SK-N-SH (cell line): ENCODE data around the gene TPRG1L. TPM values are rescaled to one million over a fixed set of nuclear protein-coding genes. Genes with fewer than 3 reads are reported as not detected.

Experiments used
- CTCF ChIA-PET: fragments of 300-600, 350-600 bp; formaldehyde crosslinking; extraction: SDS; loops from one replicate; lab custom pipeline; 2021; lab: Yijun Ruan, JAX
- POLR2A ChIA-PET: fragments of 350-600 bp; sonication (Branson Sonifier 250); formaldehyde crosslinking; extraction: SDS; loops from one replicate; lab custom pipeline; 2020; ENCODE audit warnings: antibody characterized with exemption, inconsistent platforms; lab: Yijun Ruan, JAX
- DNase-seq: peaks from one replicate; pipeline ENCODE4 v3.0.0; 2012
- H2AFZ ChIP-seq: fragments of 200-600 bp; sonication (generic); 2 replicates; pipeline ENCODE4 v1.8.1; 2016; ENCODE audit warnings: antibody characterized with exemption, mild to moderate bottlenecking, low read depth
- H3F3A ChIP-seq: fragments of 200-600 bp; sonication (generic); replicated peaks from 2 replicates; pipeline ENCODE3; 2016; ENCODE audit warnings: antibody characterized with exemption, mild to moderate bottlenecking; ENCODE audit not compliant: insufficient read depth
- H3K27ac ChIP-seq, 2 experiments: fragments of 200-500 bp in 1 of 2; fragments of 200-600 bp in 1 of 2; sonication (Bioruptor generic) in 1 of 2; sonication (generic), shearing (Covaris generic) in 1 of 2; 2 replicates each; pipeline versions ENCODE4 v1.5.1 to v1.6.1; 2014 to 2016; ENCODE audit warnings: low read depth in 2 of 2, inconsistent platforms in 1 of 2, low read length in 1 of 2, mild to moderate bottlenecking in 1 of 2, mixed read lengths in 1 of 2
- H3K27me3 ChIP-seq: fragments of 200-600 bp; sonication (generic), shearing (Covaris generic); 2 replicates; pipeline ENCODE4 v1.6.1; 2016; ENCODE audit warnings: mixed run types; ENCODE audit not compliant: insufficient read depth
- H3K36me3 ChIP-seq, 2 experiments: fragments of 200-500 bp in 1 of 2; fragments of 200-600 bp in 1 of 2; sonication (Bioruptor generic) in 1 of 2; sonication (generic) in 1 of 2; replicated peaks in 1 of 2; 2 replicates each; pipeline versions ENCODE3 to v1.5.1; 2014 to 2016; ENCODE audit warnings: low read length in 1 of 2, mild to moderate bottlenecking in 1 of 2; ENCODE audit not compliant: insufficient read depth in 2 of 2, control insufficient read depth in 1 of 2
- H3K4me1 ChIP-seq, 2 experiments: fragments of 200-500 bp in 1 of 2; fragments of 200-600 bp in 1 of 2; sonication (Bioruptor generic) in 1 of 2; sonication (generic), shearing (Covaris generic) in 1 of 2; 2 replicates each; pipeline versions ENCODE4 v1.5.1 to v1.6.1; 2014 to 2016; ENCODE audit warnings: low read depth in 1 of 2, low read length in 1 of 2, mixed run types in 1 of 2; ENCODE audit not compliant: insufficient read depth in 2 of 2, control insufficient read depth in 1 of 2
- H3K4me2 ChIP-seq: fragments of 200-600 bp; sonication (generic), shearing (Covaris generic); 2 replicates; pipeline ENCODE4 v1.6.1; 2017; ENCODE audit warnings: mixed run types
- H3K4me3 ChIP-seq, 2 experiments: fragments of 200-500 bp in 1 of 2; fragments of 200-600 bp in 1 of 2; sonication (Bioruptor generic) in 1 of 2; sonication (generic), shearing (Covaris generic) in 1 of 2; 2 replicates each; pipeline versions ENCODE4 v1.5.1 to v1.8.1; 2014 to 2016; ENCODE audit warnings: low read depth in 2 of 2, inconsistent platforms in 1 of 2, low read length in 1 of 2, mild to moderate bottlenecking in 1 of 2, mixed read lengths in 1 of 2, moderate library complexity in 1 of 2
- H3K79me2 ChIP-seq: fragments of 200-600 bp; sonication (generic); 2 replicates; pipeline ENCODE4 v1.8.1; 2017; ENCODE audit warnings: mild to moderate bottlenecking; ENCODE audit not compliant: insufficient read depth
- H3K9ac ChIP-seq: fragments of 200-600 bp; sonication (generic); 2 replicates; pipeline ENCODE4 v1.6.1; 2017; ENCODE audit warnings: mixed run types
- H3K9me2 ChIP-seq: fragments of 200-600 bp; sonication (generic); 2 replicates; pipeline ENCODE4 v1.6.1; 2017; ENCODE audit warnings: mixed run types
- H3K9me3 ChIP-seq: fragments of 200-600 bp; sonication (generic); 2 replicates; pipeline ENCODE4 v1.6.1; 2017; ENCODE audit warnings: mixed run types, mild to moderate bottlenecking, moderate library complexity
- H4K20me1 ChIP-seq: fragments of 200-600 bp; sonication (generic); 2 replicates; pipeline ENCODE4 v1.6.1; 2017; ENCODE audit warnings: mild to moderate bottlenecking, mixed run types; ENCODE audit not compliant: insufficient read depth
- EP300 ChIP-seq, 2 experiments: IDR thresholded peaks; 2 replicates each; pipeline versions ENCODE4 v1.4.0 to v1.6.1; 2012; ENCODE audit warnings: borderline replicate concordance in 1 of 2, low read depth in 1 of 2, low read length in 1 of 2
- EZH2phosphoT487 ChIP-seq: fragments of 200-600 bp; sonication (generic); IDR thresholded peaks from 2 replicates; pipeline ENCODE4 v1.6.1; 2017; ENCODE audit warnings: low read depth, mixed run types, mild to moderate bottlenecking, antibody characterized with exemption, moderate library complexity, borderline replicate concordance
- FOXJ3 ChIP-seq: sonication (generic); formaldehyde crosslinking; IDR thresholded peaks from 2 replicates; pipeline ENCODE4 v1.5.1; 2020; ENCODE audit warnings: mild to moderate bottlenecking, missing genetic modification reagents
- FOXM1 ChIP-seq: IDR thresholded peaks from 2 replicates; pipeline ENCODE4 v1.4.0; 2012; ENCODE audit warnings: low read depth, mild to moderate bottlenecking
- GABPA ChIP-seq: IDR thresholded peaks from 2 replicates; pipeline ENCODE4 v1.4.0; 2012; ENCODE audit warnings: low read depth, mild to moderate bottlenecking
- IRF3 ChIP-seq: fragments of 150-350 bp; IDR thresholded peaks from 2 replicates; pipeline ENCODE4 v1.6.1; 2016; ENCODE audit warnings: mild to moderate bottlenecking, low read depth, low read length
- MAX ChIP-seq: IDR thresholded peaks from 2 replicates; pipeline ENCODE4 v1.4.0; 2012; ENCODE audit warnings: low read depth
- MXI1 ChIP-seq: IDR thresholded peaks from 2 replicates; pipeline ENCODE4 v1.6.1; 2012; ENCODE audit warnings: mild to moderate bottlenecking, low read depth, low read length, improper control_type of control experiment
- PBX3 ChIP-seq: IDR thresholded peaks from 2 replicates; pipeline ENCODE4; 2012
- RAD21 ChIP-seq: IDR thresholded peaks from 2 replicates; pipeline ENCODE4 v1.6.1; 2012; ENCODE audit warnings: mild to moderate bottlenecking, low read length
- RCOR1 ChIP-seq: fragments of 150-350 bp; IDR thresholded peaks from 2 replicates; pipeline ENCODE4 v1.6.1; 2017; ENCODE audit warnings: antibody characterized with exemption, low read length
- TEAD4 ChIP-seq: IDR thresholded peaks from 2 replicates; pipeline ENCODE4 v1.4.0; 2012; ENCODE audit warnings: mild to moderate bottlenecking, borderline replicate concordance; ENCODE audit not compliant: insufficient read depth
- USF1 ChIP-seq: IDR thresholded peaks from 2 replicates; pipeline ENCODE4 v1.4.0; 2012; ENCODE audit warnings: low read depth, borderline replicate concordance
- YY1 ChIP-seq: IDR thresholded peaks from 2 replicates; pipeline ENCODE4 v1.4.0; 2012; ENCODE audit warnings: low read depth, mild to moderate bottlenecking
- ZBTB33 ChIP-seq: IDR thresholded peaks from 2 replicates; pipeline ENCODE4 v1.4.0; 2012; ENCODE audit warnings: low read depth, borderline replicate concordance
- WGBS: methylation state at CpG from one replicate; pipeline ENCODE4 v1.1.6; 2017; ENCODE audit warnings: low lambda C conversion rate; 5-methylcytosine and 5-hydroxymethylcytosine counted together
- polyA plus RNA-seq, 3 experiments: library from polyadenylated mRNA; depleted of rRNA; stranded (reverse); fragments of >200 nt; gene quantifications; 2 replicates each; pipeline ENCODE4 v1.2.3, GENCODE V29; 2012

The TPRG1L gene
- polyA plus RNA-seq, 1 of the 3 experiments (the other 2 are of a cell fraction) = 25.9 TPM

- H3K27me3 ChIP-seq = peaks cover 4% of the 10 kb centered on the region; the same call in 1 of the 2 replicates
- H3K9me2 ChIP-seq = no peaks in the 10 kb centered on the region
- TF ChIP-seq FOXM1 (no peak), YY1 (no peak), FOXJ3 (CRISPR knock-in tag) (no peak), USF1 (no peak), TEAD4 (no peak), PBX3 (no peak), ZBTB33 (no peak), RCOR1 (no peak), EZH2phosphoT487 (no peak), MXI1 (no peak), RAD21 (no peak), MAX (no peak)
- no peak for DNase-seq
- H3K79me2 ChIP-seq = no peaks in the 10 kb centered on the region
- no peak overlapping the region for H3K4me2 ChIP-seq
- H3K27ac ChIP-seq = no peak overlapping the region
- H3F3A ChIP-seq = no peaks in the 10 kb centered on the region
- H2AFZ ChIP-seq = no peak overlapping the region
- ChIA-PET POLR2A (no interaction called here), CTCF (no interaction called here)
- peaks cover 0 to 5% of the 10 kb centered on the region in 2 experiments; a peak in 1 of 4 replicates for H3K4me1 ChIP-seq
- H3K9me3 ChIP-seq = no peaks in the 10 kb centered on the region
- 82% methylated on average over 23 of the region's 26 CpGs for WGBS
- H3K9ac ChIP-seq = no peak overlapping the region
- no peak overlapping the region for H3K4me3 ChIP-seq
- H4K20me1 ChIP-seq = no peaks in the 10 kb centered on the region
- no peaks in the 10 kb centered on the region for H3K36me3 ChIP-seq
Measured at GRCh38 chr1:3657578-3658230, 32.9 kb downstream of the TPRG1L start.

GRCh38 chr1:3658231-3658615 is 33.4 kb downstream of the TPRG1L start:
- 73% methylated on average over 14 of the region's 14 CpGs for WGBS
- TF ChIP-seq GABPA = no peak
- TF ChIP-seq MAX = no peak
- no peak for TF ChIP-seq IRF3
- TF ChIP-seq EP300 (IDR thresholded peaks at IDR 0.05; ENCODE audit: borderline replicate concordance in 1 of 2, low read depth in 1 of 2, low read length in 1 of 2) = no peak
- TF ChIP-seq FOXJ3 (CRISPR knock-in tag) = no peak
- TF ChIP-seq MXI1 = no peak
- no peak overlapping the region for H3K9ac ChIP-seq
- H4K20me1 ChIP-seq = no peaks in the 10 kb centered on the region
- no peak overlapping the region for H2AFZ ChIP-seq
- no peaks in the 10 kb centered on the region for H3K9me2 ChIP-seq
- peaks cover 4% of the 10 kb centered on the region; the same call in 1 of the 2 replicates for H3K27me3 ChIP-seq
- no peak overlapping the region for H3K4me2 ChIP-seq
- no peak overlapping the region for H3K27ac ChIP-seq
- no peak overlapping the region for H3K4me3 ChIP-seq
- no peaks in the 10 kb centered on the region for H3F3A ChIP-seq
- H3K9me3 ChIP-seq = no peaks in the 10 kb centered on the region
- H3K4me1 ChIP-seq = peaks cover 0 to 4% of the 10 kb centered on the region in 2 experiments; a peak in 1 of 4 replicates
- DNase-seq = no peak
- no peaks in the 10 kb centered on the region for H3K36me3 ChIP-seq
- ChIA-PET POLR2A (no interaction called here), CTCF (interaction anchor here (2.5 kb wide), 1 partner anchor 66 kb away, joined by 13 read pairs; no protein-coding TSS in a partner anchor)
- H3K79me2 ChIP-seq = no peaks in the 10 kb centered on the region
